GM13977 (cell line): ENCODE measurements around the gene INPP4A.

Source experiments
- DNase-seq: peaks from one replicate; pipeline ENCODE4 v3.0.0; 2012; ENCODE audit warnings: low spot score
- CTCF ChIP-seq: IDR thresholded peaks from 2 replicates; pipeline ENCODE4 v1.5.1; 2012; ENCODE audit warnings: mild to moderate bottlenecking, control low read depth; ENCODE audit not compliant: insufficient read depth; ENCODE audit errors: extremely low read depth, missing control alignments
- in situ Hi-C: fragments of 300-500 bp; cut with MboI; formaldehyde crosslinking; loops from one replicate; pipeline ENCODE4 v1.12.0; 2022; ENCODE audit warnings: low sequenced_read_pairs, low pct_unique_long_range_greater_than_20kb, mixed read lengths, inconsistent platforms; ENCODE audit not compliant: unreplicated experiment

The INPP4A gene

GRCh38 chr2:98476192-98476868, 31.7 kb downstream of the INPP4A start:
- DNase-seq, result peak; percentile 65
- no peak for TF ChIP-seq CTCF
- in situ Hi-C loops, result no loop called here

- in situ Hi-C loops, result no loop called here
Observed at GRCh38 chr2:98477036-98477435, 32.4 kb downstream of the INPP4A start.

DNA sequence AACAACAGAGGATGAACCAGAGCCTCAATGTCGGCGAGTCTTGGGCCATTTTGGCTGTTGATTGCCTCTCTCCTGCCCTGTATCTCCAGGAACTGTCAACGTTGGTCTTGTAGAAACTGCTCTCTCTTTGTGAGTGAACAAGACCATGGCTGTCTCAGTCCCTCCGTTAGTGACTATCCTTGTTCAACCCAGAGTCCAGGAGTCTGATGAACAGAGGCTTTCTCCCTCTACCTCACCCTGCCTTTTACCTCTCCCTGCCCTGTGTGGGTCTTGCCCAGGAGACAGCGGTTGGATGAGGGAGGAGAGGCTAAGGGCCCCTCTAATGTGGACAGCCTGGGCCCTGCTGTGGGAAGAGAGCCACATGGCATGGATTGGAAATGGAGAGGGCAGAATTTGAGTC, 32.8 kb downstream of the INPP4A start:
- no peak for DNase-seq
- in situ Hi-C loops, result no loop called here
- no peak for TF ChIP-seq CTCF

More at GRCh38 chr2:98477036-98477435, 32.4 kb downstream of the INPP4A start:
- no peak for TF ChIP-seq CTCF
- DNase-seq, result no peak

DNA sequence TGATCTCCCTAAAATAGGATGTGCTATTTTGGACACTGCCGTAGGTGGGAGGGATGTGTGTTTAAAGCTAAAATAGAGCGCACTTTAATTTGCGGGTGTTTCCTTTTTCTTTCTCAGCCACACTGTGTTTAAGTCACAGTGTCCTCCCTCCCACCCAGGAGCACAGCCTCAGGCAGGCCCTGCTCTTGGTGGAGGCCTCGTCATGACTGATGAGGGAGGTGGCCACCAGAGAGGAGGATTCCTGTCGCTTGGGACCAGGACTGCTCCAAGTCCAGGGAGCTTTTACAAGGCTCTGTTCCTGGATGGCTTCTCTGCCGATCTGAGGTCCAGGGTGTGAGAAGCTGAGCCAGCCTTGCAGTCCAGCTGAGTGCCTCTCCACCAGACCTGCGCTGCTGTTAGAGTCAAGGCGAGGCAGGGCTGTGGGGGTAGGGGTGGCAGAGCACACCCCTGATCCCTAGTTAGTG, 33.5 kb downstream of the INPP4A start:
- in situ Hi-C loops, result no loop called here
- no peak for TF ChIP-seq CTCF
- DNase-seq, result no peak

- in situ Hi-C loops, result no loop called here
- DNase-seq, result no peak
- no peak for TF ChIP-seq CTCF
Observed at GRCh38 chr2:98478907-98479306, 34.2 kb downstream of the INPP4A start.

GRCh38 chr2:98479371-98479770, 34.7 kb downstream of the INPP4A start:
- in situ Hi-C loops, result no loop called here
- DNase-seq, result no peak
- TF ChIP-seq CTCF, result no peak
